H1 (cell line): ENCODE measurements around the gene LDLRAD4. TPM values are rescaled to one million over a fixed set of nuclear protein-coding genes. Genes with fewer than 3 reads are reported as not detected.
A peak's percentile ranks its signal among the peaks of the same experiment; 100 is the strongest.

Source experiments
- CTCF ChIA-PET: fragments of 300-600 bp; sonication (Branson Sonifier 250); formaldehyde crosslinking; loops from one replicate; lab custom pipeline; 2021; ENCODE audit not compliant: partially characterized antibody; lab: Charles Lee
- POLR2A ChIA-PET: fragments of 300-600 bp; sonication (Branson Sonifier 250); formaldehyde crosslinking; loops from one replicate; lab custom pipeline; 2021; ENCODE audit warnings: inconsistent platforms; ENCODE audit not compliant: partially characterized antibody; lab: Charles Lee
- DNase-seq, 2 experiments: peaks; one replicate each; pipeline versions ENCODE4 v3.0.0 to v3.0.0-alpha.2; 2010 to 2022; ENCODE audit warnings: low spot score in 2 of 2, low read depth in 1 of 2, mixed read lengths in 1 of 2
- FAIRE-seq: peaks from 2 replicates; lab custom pipeline; 2011; peaks lifted over from hg19 to GRCh38; lab: Jason Lieb, UNC
- H2AFZ ChIP-seq: 2 replicates; pipeline ENCODE4 v1.8.1; 2012; ENCODE audit warnings: low read length, inconsistent platforms
- H2AK5ac ChIP-seq: 2 replicates; pipeline ENCODE4 v1.6.1; 2013; ENCODE audit warnings: low read depth, low read length
- H2BK120ac ChIP-seq: replicated peaks from 2 replicates; pipeline ENCODE3; 2013; ENCODE audit warnings: low read depth, low read length, inconsistent platforms
- H2BK12ac ChIP-seq: 2 replicates; pipeline ENCODE4 v1.6.1; 2013; ENCODE audit warnings: low read depth, low read length
- H2BK15ac ChIP-seq: 2 replicates; pipeline ENCODE4 v1.6.1; 2013; ENCODE audit warnings: low read length
- H2BK20ac ChIP-seq: 2 replicates; pipeline ENCODE4 v1.6.1; 2013; ENCODE audit warnings: low read length
- H2BK5ac ChIP-seq: 2 replicates; pipeline ENCODE4 v1.6.1; 2013; ENCODE audit warnings: low read depth, low read length
- H3K14ac ChIP-seq: 2 replicates; pipeline ENCODE4 v1.6.1; 2013; ENCODE audit warnings: inconsistent platforms; ENCODE audit not compliant: insufficient read length
- H3K18ac ChIP-seq: 2 replicates; pipeline ENCODE4 v1.6.1; 2013; ENCODE audit warnings: low read length; ENCODE audit errors: extremely low read depth
- H3K23ac ChIP-seq: 2 replicates; pipeline ENCODE4 v1.6.1; 2013; ENCODE audit warnings: inconsistent platforms; ENCODE audit not compliant: insufficient read length
- H3K23me2 ChIP-seq: 2 replicates; pipeline ENCODE4 v1.6.1; 2013; ENCODE audit warnings: low read depth, low read length
- H3K27ac ChIP-seq: 2 replicates; pipeline ENCODE4 v1.6.1; 2011; ENCODE audit warnings: low read depth, low read length, inconsistent platforms
- H3K27me3 ChIP-seq, 4 experiments: replicated peaks in 1 of 4; 1 replicate in 1 of 4; 2 replicates in 3 of 4; pipeline versions ENCODE4 v1.6.1 to v1.8.1; 2011 to 2013; ENCODE audit warnings: low read length in 3 of 4, mild to moderate bottlenecking in 3 of 4, inconsistent platforms in 2 of 4, mixed read lengths in 2 of 4, moderate library complexity in 1 of 4; ENCODE audit not compliant: control insufficient read depth in 3 of 4, insufficient read depth in 3 of 4; ENCODE audit errors: extremely low read depth in 1 of 4
- H3K36me3 ChIP-seq, 4 experiments: 2 replicates each; pipeline versions ENCODE4 v1.6.1 to v1.8.1; 2011 to 2013; ENCODE audit warnings: mild to moderate bottlenecking in 4 of 4, low read length in 3 of 4, moderate library complexity in 2 of 4, control low read depth in 1 of 4, inconsistent platforms in 1 of 4; ENCODE audit not compliant: insufficient read depth in 4 of 4, control insufficient read depth in 2 of 4
- H3K4ac ChIP-seq: replicated peaks from 2 replicates; pipeline ENCODE3; 2013; ENCODE audit warnings: low read length, low read depth, mixed read lengths, inconsistent platforms; ENCODE audit not compliant: insufficient read length
- H3K4me1 ChIP-seq, 4 experiments: replicated peaks in 1 of 4; 1 replicate in 1 of 4; 2 replicates in 3 of 4; pipeline versions ENCODE4 v1.6.1 to v1.8.1; 2011 to 2013; ENCODE audit warnings: low read length in 3 of 4, inconsistent platforms in 2 of 4, mixed read lengths in 1 of 4; ENCODE audit not compliant: insufficient read depth in 4 of 4, control insufficient read depth in 3 of 4
- H3K4me2 ChIP-seq, 2 experiments: 2 replicates each; pipeline versions ENCODE4 v1.6.1 to v1.8.1; 2011 to 2013; ENCODE audit warnings: low read depth in 2 of 2, low read length in 2 of 2, control low read depth in 1 of 2, inconsistent platforms in 1 of 2, mild to moderate bottlenecking in 1 of 2; ENCODE audit not compliant: insufficient read depth in 1 of 2
- H3K4me3 ChIP-seq, 4 experiments: fragments of 200-600, 300-600 bp in 1 of 4; sonication (generic), shearing (Covaris generic), sonication (Bioruptor Twin) in 1 of 4; 2 replicates each; pipeline versions ENCODE4 v1.5.1 to v1.8.1; 2011 to 2016; ENCODE audit warnings: low read length in 4 of 4, low read depth in 3 of 4, control low read depth in 2 of 4, inconsistent platforms in 2 of 4, mild to moderate bottlenecking in 2 of 4, mixed read lengths in 1 of 4, moderate library complexity in 1 of 4; ENCODE audit not compliant: insufficient read depth in 2 of 4; ENCODE audit errors: extremely low read depth in 1 of 4
- H3K56ac ChIP-seq: replicated peaks from 2 replicates; pipeline ENCODE3; 2013; ENCODE audit warnings: low read depth, mild to moderate bottlenecking, mixed read lengths, low read length, inconsistent platforms; ENCODE audit not compliant: insufficient read length
- H3K79me1 ChIP-seq: 2 replicates; pipeline ENCODE4 v1.6.1; 2013; ENCODE audit warnings: low read depth, low read length, control low read depth
- H3K79me2 ChIP-seq, 2 experiments: 2 replicates each; pipeline versions ENCODE4 v1.6.1 to v1.8.1; 2012 to 2013; ENCODE audit warnings: low read length in 2 of 2, mild to moderate bottlenecking in 2 of 2, inconsistent platforms in 1 of 2; ENCODE audit not compliant: insufficient read depth in 2 of 2, control insufficient read depth in 1 of 2
- H3K9ac ChIP-seq, 4 experiments: replicated peaks in 1 of 4; 1 replicate in 1 of 4; 2 replicates in 3 of 4; pipeline versions ENCODE4 v1.6.1 to v1.8.1; 2011 to 2013; ENCODE audit warnings: low read depth in 3 of 4, low read length in 3 of 4, control low read depth in 2 of 4, mild to moderate bottlenecking in 2 of 4, moderate library complexity in 2 of 4, inconsistent platforms in 1 of 4; ENCODE audit errors: extremely low read depth in 1 of 4
- H3K9me3 ChIP-seq, 2 experiments: 2 replicates each; pipeline versions ENCODE4 v1.6.1 to v1.8.1; 2012 to 2013; ENCODE audit warnings: mild to moderate bottlenecking in 2 of 2, moderate library complexity in 2 of 2, control low read depth in 1 of 2, inconsistent platforms in 1 of 2, low read depth in 1 of 2, low read length in 1 of 2, mixed read lengths in 1 of 2; ENCODE audit not compliant: insufficient read depth in 2 of 2
- H4K20me1 ChIP-seq, 2 experiments: replicated peaks in 1 of 2; 2 replicates each; pipeline versions ENCODE3 to v1.8.1; 2011 to 2013; ENCODE audit warnings: inconsistent platforms in 2 of 2, low read length in 2 of 2, mild to moderate bottlenecking in 1 of 2; ENCODE audit not compliant: insufficient read depth in 2 of 2, control insufficient read depth in 1 of 2
- H4K5ac ChIP-seq: 2 replicates; pipeline ENCODE4 v1.6.1; 2013; ENCODE audit warnings: low read length, low read depth, mixed read lengths, inconsistent platforms; ENCODE audit not compliant: insufficient read length
- H4K8ac ChIP-seq: 2 replicates; pipeline ENCODE4 v1.8.0; 2013; ENCODE audit warnings: mild to moderate bottlenecking, moderate library complexity, low read length, inconsistent platforms; ENCODE audit not compliant: insufficient read depth; ENCODE audit errors: extremely low read depth
- H4K91ac ChIP-seq: replicated peaks from 2 replicates; pipeline ENCODE3; 2013; ENCODE audit warnings: low read length, mixed read lengths, inconsistent platforms; ENCODE audit not compliant: insufficient read length
- SP1 ChIP-seq: IDR thresholded peaks from 2 replicates; pipeline ENCODE4 v1.6.1; 2011; ENCODE audit warnings: low read depth, low read length
- WGBS, 2 experiments: shearing (Covaris generic) in 1 of 2; methylation state at CpG; one replicate each; pipeline versions ENCODE4 v1.1.6 to v1.1.7; 2013 to 2015; ENCODE audit warnings: low lambda C conversion rate in 2 of 2, mixed read lengths in 2 of 2, inconsistent platforms in 1 of 2, low coverage in 1 of 2, missing lambda C conversion rate in 1 of 2; ENCODE audit not compliant: insufficient replicate concordance in 2 of 2, insufficient coverage in 1 of 2, insufficient read length in 1 of 2; ENCODE audit errors: extremely low coverage in 1 of 2, missing lambda C conversion rate in 1 of 2; 5-methylcytosine and 5-hydroxymethylcytosine counted together
- polyA plus RNA-seq, 7 experiments: library from polyadenylated mRNA; depleted of rRNA in 3 of 7; stranded (reverse) in 5 of 7; unstranded in 2 of 7; fragments of >200 nt in 5 of 7; fragments of 200-250 nt in 2 of 7; gene quantifications; 1 replicate in 5 of 7; 2 replicates in 1 of 7; 4 replicates in 1 of 7; pipeline versions ENCODE4 v1.2.1 to v1.2.3, GENCODE V29; 2011 to 2013; ENCODE audit warnings: missing spikeins in 2 of 7, mixed read lengths in 2 of 7
- total RNA-seq: library from RNA; stranded (reverse); fragmentation: NEBNext Ultra II Directional; extraction: Animal tissue kit (Norgen Biotek cat#: 25700); gene quantifications from 2 replicates; pipeline ENCODE4 v1.2.1, GENCODE V29; 2021
- TF ChIP-seq, protein P1 (sequence below): IDR thresholded peaks from 2 replicates; pipeline ENCODE4 v1.6.1; 2012; ENCODE audit warnings: inconsistent platforms

LDLRAD4 gene
- total and polyA plus RNA-seq, 2 of the 8 experiments (the other 6 are each of a cell fraction or from before 2014, with no cell fraction given): 0.77 to 1.4 TPM

DNA sequence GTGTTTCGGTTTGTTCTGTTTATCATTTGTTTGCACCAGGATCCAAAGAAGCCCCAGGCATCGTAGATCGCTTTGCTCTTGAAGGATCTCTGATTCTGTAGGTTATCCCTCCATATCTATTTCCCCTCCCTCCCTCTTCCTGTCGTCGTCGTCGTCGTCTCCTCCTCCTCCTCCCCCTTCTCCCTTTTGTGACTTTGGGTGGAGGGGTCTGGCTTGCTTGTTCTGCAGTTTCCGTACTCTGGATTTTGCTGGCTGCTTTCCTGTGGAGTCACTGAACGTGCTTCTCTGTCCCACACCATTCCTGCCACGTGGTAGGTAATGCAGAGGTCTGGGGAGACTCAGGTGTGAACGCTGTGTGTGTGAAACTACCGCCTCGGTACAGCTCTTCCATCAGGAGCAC, 225.0 kb downstream of the LDLRAD4 start:
- peaks cover 2 to 11% (median 3%) of the 10 kb centered on the region in 4 experiments; a peak in 4 of 7 replicates for H3K4me1 ChIP-seq
- H2BK120ac ChIP-seq: no peak overlapping the region
- H3K14ac ChIP-seq: no peak overlapping the region
- H2AK5ac ChIP-seq: no peak overlapping the region
- no peak overlapping the region for H2BK20ac ChIP-seq
- H4K8ac ChIP-seq: no peak overlapping the region; the same call in 1 of the 2 replicates
- no peak overlapping the region for H4K5ac ChIP-seq
- no peaks in the 10 kb centered on the region for H3K79me2 ChIP-seq
- H3K56ac ChIP-seq: no peak overlapping the region
- H3K27me3 ChIP-seq: no peaks in the 10 kb centered on the region
- 67% methylated on average over 14 of the region's 14 CpGs; no CpG with 5 or more reads in 1 of the 2 experiments for WGBS, 2 experiments
- H2BK15ac ChIP-seq: 0 out of 2 replicates have a peak overlapping the region, but pooled peaks have one; percentile 90
- no peaks in the 10 kb centered on the region for H3K9me3 ChIP-seq
- no peaks in the 10 kb centered on the region for H3K79me1 ChIP-seq
- H2AFZ ChIP-seq: peak overlapping the region; percentile 76
- no peak overlapping the region; the same call in 1 of the 2 replicates for H3K18ac ChIP-seq
- no peak overlapping the region for H3K4ac ChIP-seq
- no peak overlapping the region for H2BK12ac ChIP-seq
- FAIRE-seq: no peak
- no peak overlapping the region for H3K9ac ChIP-seq
- TF ChIP-seq, protein P1, sequence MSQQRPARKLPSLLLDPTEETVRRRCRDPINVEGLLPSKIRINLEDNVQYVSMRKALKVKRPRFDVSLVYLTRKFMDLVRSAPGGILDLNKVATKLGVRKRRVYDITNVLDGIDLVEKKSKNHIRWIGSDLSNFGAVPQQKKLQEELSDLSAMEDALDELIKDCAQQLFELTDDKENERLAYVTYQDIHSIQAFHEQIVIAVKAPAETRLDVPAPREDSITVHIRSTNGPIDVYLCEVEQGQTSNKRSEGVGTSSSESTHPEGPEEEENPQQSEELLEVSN: 0 out of 2 replicates have a peak, but pooled peaks have one; percentile 13
- TF ChIP-seq SP1: no peak
- TF ChIP-seq, all 59 proteins: peak for 1
- DNase-seq: no peak
- peak overlapping the region; percentile 27 for H4K91ac ChIP-seq
- no peak overlapping the region for H3K23ac ChIP-seq
- no peak overlapping the region for H3K27ac ChIP-seq
- H2BK5ac ChIP-seq: no peak overlapping the region; the same call in 1 of the 2 replicates
- ChIA-PET CTCF (no interaction called here), POLR2A (no interaction called here)
- peaks cover 3% of the 10 kb centered on the region; the same call in 1 of the 2 replicates for H3K23me2 ChIP-seq
- H4K20me1 ChIP-seq: peaks cover 0 to 4% of the 10 kb centered on the region in 2 experiments
- H3K4me3 ChIP-seq: no peak overlapping the region
- H3K4me2 ChIP-seq: no peak overlapping the region
- H3K36me3 ChIP-seq: no peaks in the 10 kb centered on the region
